HG03460 (cell line): ENCODE data around the gene KIF16B.
"Not testable (repeated sequence)": the region's sequence is repeated elsewhere in the genome, so short reads cannot be mapped to it uniquely, and the experiment has no call there.

Source experiments
- ATAC-seq: cut with Tn5 transposase; IDR thresholded peaks from one replicate; pipeline ENCODE4 v1.9.1; 2021; ENCODE audit not compliant: unreplicated experiment

The KIF16B gene

GRCh38 chr20:16267526-16267925 is 305.7 kb downstream of the KIF16B start:
- no peak for ATAC-seq

- ATAC-seq: no peak
Observed at GRCh38 chr20:16265334-16265733, 307.9 kb downstream of the KIF16B start.

- ATAC-seq: no peak
Observed at GRCh38 chr20:16263582-16263981, 309.7 kb downstream of the KIF16B start.

- no peak for ATAC-seq
Observed at GRCh38 chr20:16262594-16262993, 310.7 kb downstream of the KIF16B start.

GRCh38 chr20:16261733-16262273 is 311.4 kb downstream of the KIF16B start:
- ATAC-seq: no peak

- no peak for ATAC-seq
Observed at GRCh38 chr20:16260911-16261310, 312.3 kb downstream of the KIF16B start.

- ATAC-seq: not testable (repeated sequence)
Observed at GRCh38 chr20:16260133-16260532, 313.1 kb downstream of the KIF16B start.

GRCh38 chr20:16258766-16259165 is 314.5 kb downstream of the KIF16B start:
- ATAC-seq: no peak

- no peak for ATAC-seq
Observed at GRCh38 chr20:16257813-16258430, 315.3 kb downstream of the KIF16B start.

GRCh38 chr20:16257021-16257420 is 316.2 kb downstream of the KIF16B start:
- no peak for ATAC-seq

GRCh38 chr20:16246870-16247269 is 326.4 kb downstream of the KIF16B start:
- ATAC-seq: no peak

- no peak for ATAC-seq
Observed at GRCh38 chr20:16246291-16246690, 327.0 kb downstream of the KIF16B start.

GRCh38 chr20:16245879-16246278 is 327.4 kb downstream of the KIF16B start:
- no peak for ATAC-seq

GRCh38 chr20:16244892-16245291 is 328.4 kb downstream of the KIF16B start:
- no peak for ATAC-seq

- ATAC-seq: no peak
Observed at GRCh38 chr20:16243470-16243869, 329.8 kb downstream of the KIF16B start.

- ATAC-seq: no peak
Observed at GRCh38 chr20:16241911-16242310, 331.3 kb downstream of the KIF16B start.

GRCh38 chr20:16240355-16240754 is 332.9 kb downstream of the KIF16B start:
- ATAC-seq: no peak

GRCh38 chr20:16236589-16237241 is 336.5 kb downstream of the KIF16B start:
- ATAC-seq: no peak

GRCh38 chr20:16230402-16230801 is 342.8 kb downstream of the KIF16B start:
- ATAC-seq: no peak

GRCh38 chr20:16229813-16230212 is 343.4 kb downstream of the KIF16B start:
- no peak for ATAC-seq

GRCh38 chr20:16228722-16229121 is 344.5 kb downstream of the KIF16B start:
- no peak for ATAC-seq

- ATAC-seq: not testable (repeated sequence)
Observed at GRCh38 chr20:16226961-16227360, 346.3 kb downstream of the KIF16B start.

GRCh38 chr20:16224836-16225235 is 348.4 kb downstream of the KIF16B start:
- ATAC-seq: no peak
